ENCODE data around the gene TSPAN4. TPM values are rescaled to one million over a fixed set of nuclear protein-coding genes. Genes with fewer than 3 reads are reported as not detected.

TSPAN4 gene
- total and polyA plus RNA-seq, 9 of the 15 experiments (the other 6 are each of a cell fraction or from before 2014, with no cell fraction given): 0.07 to 31.0 (median 15.7) TPM

DNA sequence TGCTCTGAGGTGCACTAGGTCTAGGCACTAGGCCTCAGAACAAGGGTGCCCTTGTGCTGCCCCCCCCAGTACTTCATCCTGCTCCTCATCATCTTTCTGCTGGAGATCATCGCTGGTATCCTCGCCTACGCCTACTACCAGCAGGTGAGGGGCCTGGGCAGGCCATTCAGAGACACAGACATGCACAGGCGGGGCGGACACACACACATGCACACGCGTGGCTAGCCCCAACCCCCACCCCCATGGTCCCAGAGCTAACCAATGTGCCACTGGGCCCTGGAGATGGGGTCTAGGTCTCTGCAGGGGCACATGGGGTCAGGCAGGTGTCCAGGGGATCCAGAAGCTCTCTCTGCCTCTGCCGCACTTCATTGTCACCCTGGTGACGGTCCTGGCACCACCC is 6.0 kb upstream of the TSPAN4 start:
- no peaks in the 10 kb centered on the region for H3K9me3 ChIP-seq (replicated peaks; ENCODE audit: control insufficient read depth, insufficient read depth, low read depth, low read length)
- H3K4me2 ChIP-seq (ENCODE audit: insufficient read depth, low read length): no peak overlapping the region
- peak overlapping the region; percentile 52; the same call in 1 of the 3 replicates for H3K27ac ChIP-seq (ENCODE audit: extremely low read depth, low read depth, low read length)
- H4K20me1 ChIP-seq (replicated peaks; ENCODE audit: control insufficient read depth, insufficient read depth, low read length): peaks cover 7% of the 10 kb centered on the region
- FAIRE-seq (no peak), ATAC-seq (no peak), DNase-seq (ENCODE audit: extremely low read depth in 1 of 4, low spot score in 3 of 4) (no peak)
- ChIA-PET CTCF (ENCODE audit: low intra/inter-chr PET ratio) (no interaction called here), POLR2A (interaction anchor here (0.6 to 1.6 kb wide), 4 partner anchors 14 to 1835 kb away, joined by 3 to 5 read pairs (median 3); no protein-coding TSS in a partner anchor)
- no peak overlapping the region for H2AFZ ChIP-seq (ENCODE audit: low read depth, low read length)
- H3K4me1 ChIP-seq (replicated peaks in 1 of 2; ENCODE audit: control insufficient read depth in 2 of 2, insufficient read depth in 2 of 2, low read length in 2 of 2): peaks cover 29 to 88% of the 10 kb centered on the region in 2 experiments; a peak in 4 of 5 replicates
- no TSS peak for BruUV-seq (replicated peaks)
- intact Hi-C loops (cut with micrococcal nuclease): no loop called here
- peak; percentile 60; the same call in 1 of the 2 replicates for TF ChIP-seq ZNF740 (CRISPR knock-in tag; IDR thresholded peaks at IDR 0.05)
- TF ChIP-seq ZNF740 (tag; IDR thresholded peaks at IDR 0.05): no peak
- no peak for TF ChIP-seq CUX1 (CRISPR knock-in tag; IDR thresholded peaks at IDR 0.05)
- TF ChIP-seq RBFOX2 (IDR thresholded peaks at IDR 0.05; ENCODE audit: low read depth, low read length): peak; percentile 26
- peaks cover 77% of the 10 kb centered on the region for H3K79me2 ChIP-seq (ENCODE audit: control insufficient read depth, insufficient read depth, low read length)
- H3K36me3 ChIP-seq (ENCODE audit: control insufficient read depth, insufficient read depth, low read length): peaks cover 65% of the 10 kb centered on the region; the same call in 2 of the 3 replicates
- 93% methylated on average over 9 of the region's 9 CpGs for WGBS (ENCODE audit: insufficient coverage, low coverage, missing lambda C conversion rate)
- no peaks in the 10 kb centered on the region for H3K27me3 ChIP-seq (ENCODE audit: control insufficient read depth in 2 of 2, insufficient read depth in 2 of 2, low read length in 2 of 2)
- peak overlapping the region in 1 of 2 experiments; percentile 83; a peak in 2 of 4 replicates for H3K9ac ChIP-seq (ENCODE audit: insufficient read depth in 1 of 2, low read depth in 2 of 2, low read length in 2 of 2)
- no peak overlapping the region for H3K4me3 ChIP-seq
- in situ Hi-C loops (cut with MboI): no loop called here
- peaks cover 4% of the 10 kb centered on the region for H3K9me1 ChIP-seq (ENCODE audit: control insufficient read depth, insufficient read depth, low read length)

Measured in K562 (cell line).